DND-41 (cell line): ENCODE results near the gene PUS3.

ENCODE experiments used
- ATAC-seq: fragments of 200-7000 bp; cut with Tn5 transposase; 3 replicates; pipeline ENCODE4 v1.9.1; 2021; ENCODE audit warnings: low read depth; ENCODE audit not compliant: insufficient read depth
- DNase-seq: peaks from one replicate; pipeline ENCODE4 v3.0.0-alpha.2; 2020
- H2AFZ ChIP-seq: 2 replicates; pipeline ENCODE4 v1.6.0; 2012; ENCODE audit warnings: low read depth, low read length
- H3K27ac ChIP-seq: 2 replicates; pipeline ENCODE4 v1.5.1; 2012; ENCODE audit warnings: low read length, inconsistent platforms
- H3K27me3 ChIP-seq: fragments of 200-600 bp; sonication (generic); 2 replicates; pipeline ENCODE4 v1.6.0; 2012; ENCODE audit warnings: low read length, mild to moderate bottlenecking, inconsistent platforms; ENCODE audit not compliant: insufficient read depth, poor library complexity
- H3K36me3 ChIP-seq: 2 replicates; pipeline ENCODE4 v1.5.1; 2012; ENCODE audit warnings: low read length, inconsistent platforms; ENCODE audit not compliant: insufficient read depth
- H3K4me1 ChIP-seq: 2 replicates; pipeline ENCODE4 v1.5.1; 2012; ENCODE audit warnings: mild to moderate bottlenecking, low read length; ENCODE audit not compliant: insufficient read depth
- H3K4me2 ChIP-seq: 2 replicates; pipeline ENCODE4 v1.6.0; 2012; ENCODE audit warnings: mild to moderate bottlenecking, moderate library complexity, low read length, inconsistent platforms; ENCODE audit not compliant: insufficient read depth
- H3K4me3 ChIP-seq, 2 experiments: fragments of 200-600 bp in 1 of 2; shearing (Covaris generic) in 1 of 2; 2 replicates each; pipeline ENCODE4 v1.5.1; 2012 to 2016; ENCODE audit warnings: inconsistent platforms in 2 of 2, low read length in 2 of 2, mild to moderate bottlenecking in 2 of 2, low read depth in 1 of 2, moderate library complexity in 1 of 2
- H3K79me2 ChIP-seq: 2 replicates; pipeline ENCODE4 v1.6.0; 2012; ENCODE audit warnings: low read length, inconsistent platforms; ENCODE audit not compliant: insufficient read depth
- H3K9ac ChIP-seq: 2 replicates; pipeline ENCODE4 v1.6.0; 2012; ENCODE audit warnings: low read depth, mild to moderate bottlenecking, inconsistent platforms, low read length, moderate library complexity
- H3K9me3 ChIP-seq: 2 replicates; pipeline ENCODE4 v1.5.1; 2012; ENCODE audit warnings: low read length, moderate library complexity, mild to moderate bottlenecking, inconsistent platforms; ENCODE audit not compliant: insufficient read depth, severe bottlenecking
- H4K20me1 ChIP-seq: 2 replicates; pipeline ENCODE4 v1.6.0; 2012; ENCODE audit warnings: low read length; ENCODE audit not compliant: insufficient read depth
- CTCF ChIP-seq: IDR thresholded peaks from 2 replicates; pipeline ENCODE4 v1.5.1; 2012; ENCODE audit warnings: borderline replicate concordance, low read length, moderate library complexity, mild to moderate bottlenecking; ENCODE audit not compliant: poor library complexity, severe bottlenecking; ENCODE audit errors: extremely low read depth
- EZH2 ChIP-seq: IDR thresholded peaks from 3 replicates; pipeline ENCODE4 v1.6.1; 2012; ENCODE audit warnings: borderline replicate concordance, low read depth, mild to moderate bottlenecking, moderate library complexity, low read length, inconsistent platforms; ENCODE audit not compliant: severe bottlenecking

PUS3 gene

GRCh38 chr11:125943661-125944349 lies 40.8 kb upstream of the PUS3 start:
- TF ChIP-seq EZH2 (no peak), CTCF (no peak)
- ATAC-seq: no peak
- Histone ChIP-seq H4K20me1 (no peaks in the 10 kb centered on the region), H3K4me2 (no peak overlapping the region), H3K9me3 (no peaks in the 10 kb centered on the region), H3K27me3 (no peaks in the 10 kb centered on the region), H3K4me3 (no peak overlapping the region), H3K79me2 (no peaks in the 10 kb centered on the region), H3K36me3 (no peaks in the 10 kb centered on the region), H3K27ac (no peak overlapping the region), H3K4me1 (peaks cover under 1% of the 10 kb centered on the region; the same call in 1 of the 2 replicates), H2AFZ (no peak overlapping the region), H3K9ac (no peak overlapping the region)
- DNase-seq: no peak

GRCh38 chr11:125942771-125943428 lies 39.9 kb upstream of the PUS3 start:
- Histone ChIP-seq H3K27me3 (no peaks in the 10 kb centered on the region), H3K27ac (no peak overlapping the region), H3K9ac (no peak overlapping the region), H2AFZ (no peak overlapping the region), H4K20me1 (no peaks in the 10 kb centered on the region), H3K4me1 (peaks cover 8% of the 10 kb centered on the region), H3K36me3 (no peaks in the 10 kb centered on the region), H3K79me2 (no peaks in the 10 kb centered on the region), H3K4me2 (no peak overlapping the region), H3K9me3 (no peaks in the 10 kb centered on the region), H3K4me3 (no peak overlapping the region)
- no peak for DNase-seq
- no peak for ATAC-seq
- TF ChIP-seq CTCF (no peak), EZH2 (no peak)

- peak; percentile 63 for DNase-seq
- peak; percentile 92 for ATAC-seq
These were observed 38.9 kb upstream of the PUS3 start for GRCh38 chr11:125941619-125942611.

More at GRCh38 chr11:125941619-125942611, 38.9 kb upstream of the PUS3 start:
- Histone ChIP-seq H3K36me3 (no peaks in the 10 kb centered on the region), H3K27ac (no peak overlapping the region), H3K27me3 (no peaks in the 10 kb centered on the region), H3K4me3 (no peak overlapping the region), H3K79me2 (no peaks in the 10 kb centered on the region), H3K4me2 (no peak overlapping the region), H3K9me3 (no peaks in the 10 kb centered on the region), H3K9ac (no peak overlapping the region), H2AFZ (no peak overlapping the region), H4K20me1 (no peaks in the 10 kb centered on the region), H3K4me1 (peaks cover 8% of the 10 kb centered on the region)
- TF ChIP-seq EZH2 (no peak), CTCF (peak; percentile 84)
